ENCODE measurements around the gene ARL1. TPM values are rescaled to one million over a fixed set of nuclear protein-coding genes. Genes with fewer than 3 reads are reported as not detected.

The ARL1 gene
- total RNA-seq, 1 donor from 2014 or later = 117 TPM

Other genes starting within 250 kb of the ARL1 start
- not detected in 2 replicates for gene SLC5A8, start 197.5 kb downstream of the ARL1 start, total RNA-seq
- gene UTP20, start 127.7 kb downstream of the ARL1 start, total RNA-seq = 16.0 and 18.3 TPM in 2 replicates
- gene SPIC, start 67.6 kb upstream of the ARL1 start, total RNA-seq = not detected in 2 replicates
- gene MYBPC1, start 187.2 kb upstream of the ARL1 start, total RNA-seq = 1.4 and 8.4 TPM in 2 replicates